Esophagus (tissue), 2 donors: ENCODE measurements around the gene PLA2G4A. TPM values are rescaled to one million over a fixed set of nuclear protein-coding genes. Genes with fewer than 3 reads are reported as not detected.

Source experiments
- H3K27ac ChIP-seq, 2 donors: one replicate each; pipeline ENCODE4 v1.5.1; 2013; ENCODE audit warnings: low read depth in 2 of 2, mild to moderate bottlenecking in 2 of 2, inconsistent platforms in 1 of 2, low read length in 1 of 2, moderate library complexity in 1 of 2
- H3K27me3 ChIP-seq, 2 donors: one replicate each; pipeline ENCODE4 v1.6.1; 2013; ENCODE audit warnings: low read length in 2 of 2, control low read depth in 1 of 2, mild to moderate bottlenecking in 1 of 2; ENCODE audit not compliant: insufficient read depth in 2 of 2, control insufficient read depth in 1 of 2
- H3K36me3 ChIP-seq, 2 donors: one replicate each; pipeline ENCODE4 v1.6.1; 2013; ENCODE audit warnings: low read length in 1 of 2; ENCODE audit not compliant: control insufficient read depth in 2 of 2, insufficient read depth in 2 of 2
- H3K4me1 ChIP-seq, 2 donors: one replicate each; pipeline ENCODE4 v1.6.1; 2013; ENCODE audit warnings: low read length in 1 of 2; ENCODE audit not compliant: control insufficient read depth in 2 of 2, insufficient read depth in 2 of 2
- H3K4me3 ChIP-seq, 2 donors: one replicate each; pipeline ENCODE4 v1.5.1; 2013; ENCODE audit warnings: low read length in 2 of 2, mild to moderate bottlenecking in 2 of 2, low read depth in 1 of 2, moderate library complexity in 1 of 2
- H3K9me3 ChIP-seq, 2 donors: one replicate each; pipeline ENCODE4 v1.6.1; 2013; ENCODE audit warnings: mild to moderate bottlenecking in 2 of 2, low read depth in 1 of 2, low read length in 1 of 2, moderate library complexity in 1 of 2; ENCODE audit not compliant: control insufficient read depth in 2 of 2, insufficient read depth in 1 of 2
- WGBS, 2 donors: extraction: QIAGEN DNeasy Blood & Tissue Kit; methylation state at CpG; one replicate each; pipeline ENCODE4 v1.1.7; 2013; 5-methylcytosine and 5-hydroxymethylcytosine counted together
- polyA plus RNA-seq, 2 donors: library from polyadenylated mRNA; stranded (reverse); fragments of 200-250 nt; gene quantifications; one replicate each; pipeline ENCODE4 v1.2.3, GENCODE V29; 2013
- donor health status: healthy with polysubstance abuse.
- donor health status: Bipolar disorder and iron deficiency.

Gene PLA2G4A
- polyA plus RNA-seq, 2 donors = 3.1 to 6.3 TPM

DNA sequence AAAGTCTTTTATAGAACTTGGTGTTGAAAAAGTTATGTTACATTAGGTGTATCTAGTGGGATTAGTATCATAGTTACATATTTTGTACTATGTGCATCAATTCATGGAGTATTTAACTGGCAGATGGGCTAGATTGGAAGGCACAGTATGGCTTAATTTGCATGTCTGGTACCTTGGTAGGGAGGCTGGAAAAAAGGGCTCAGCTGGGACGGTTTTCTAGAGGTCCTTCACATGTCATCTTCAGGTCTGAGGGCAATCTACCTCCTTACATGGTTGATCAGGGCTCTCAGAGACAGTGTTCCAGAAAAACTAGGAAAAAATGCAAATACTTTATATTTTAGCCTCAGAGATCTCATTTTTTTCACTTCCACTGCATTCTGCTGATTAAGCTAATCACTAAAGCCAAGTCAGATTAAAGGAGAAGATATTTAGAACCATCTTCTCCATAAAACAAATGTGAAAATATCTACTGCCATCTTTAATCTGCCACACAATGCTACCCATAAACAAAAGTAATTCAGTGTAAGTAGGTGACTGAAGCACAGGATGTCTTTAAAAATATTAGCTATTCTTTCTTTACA, 209.3 kb downstream of the PLA2G4A start:
- H3K4me1 ChIP-seq = no peaks in the 10 kb centered on the region
- H3K36me3 ChIP-seq = no peaks in the 10 kb centered on the region
- no peaks in the 10 kb centered on the region for H3K9me3 ChIP-seq
- no peaks in the 10 kb centered on the region for H3K27me3 ChIP-seq
- H3K4me3 ChIP-seq = no peak overlapping the region
- H3K27ac ChIP-seq = no peak overlapping the region
- 52 to 73% methylated on average over 1 of the region's 1 CpG for WGBS, 2 donors

Other genes starting within 250 kb of the PLA2G4A start
- 1 to 10 TPM in 1 of 2 donors, under 1 TPM in 1; 0.29 to 1.4 TPM for gene PTGS2, start 148.5 kb upstream of the PLA2G4A start, polyA plus RNA-seq